HepG2 (cell line): Measurements from ENCODE around the gene LAPTM4A. TPM values are rescaled to one million over a fixed set of nuclear protein-coding genes. Genes with fewer than 3 reads are reported as not detected.

Experiments used
- EZH2 ChIP-seq: conservative IDR thresholded peaks from 2 replicates; pipeline ENCODE4 v1.6.1; 2012; ENCODE audit warnings: mild to moderate bottlenecking, low read depth, low read length, moderate library complexity
- FOXA3 ChIP-seq: IDR thresholded peaks from 2 replicates; pipeline ENCODE4 v1.6.1; 2016; ENCODE audit warnings: missing genetic modification reagents, missing compliant biosample characterization
- HNRNPUL1 ChIP-seq: fragments of 200-400 bp; formaldehyde crosslinking; IDR thresholded peaks from 2 replicates; pipeline ENCODE4 v1.6.1; 2017; ENCODE audit warnings: low read depth, mild to moderate bottlenecking, low read length, moderate library complexity
- KDM1A ChIP-seq: IDR thresholded peaks from 2 replicates; pipeline ENCODE4 v1.6.1; 2016; ENCODE audit warnings: missing compliant biosample characterization
- NFYB ChIP-seq: sonication (generic); formaldehyde crosslinking; IDR thresholded peaks from 2 replicates; pipeline ENCODE4 v1.4.0; 2020; ENCODE audit warnings: missing genetic modification reagents
- TOE1 ChIP-seq: sonication (generic); formaldehyde crosslinking; IDR thresholded peaks from 2 replicates; pipeline ENCODE4 v1.4.0; 2020; ENCODE audit warnings: mild to moderate bottlenecking, missing genetic modification reagents
- ZC3H13 ChIP-seq: sonication (generic); formaldehyde crosslinking; IDR thresholded peaks from 2 replicates; pipeline ENCODE4 v1.8.1; 2023; ENCODE audit warnings: mild to moderate bottlenecking, missing genetic modification reagents, moderate library complexity
- ZFP91 ChIP-seq: sonication (generic); formaldehyde crosslinking; IDR thresholded peaks from 2 replicates; pipeline ENCODE4 v1.9.0; 2022; ENCODE audit warnings: missing genetic modification reagents, mild to moderate bottlenecking, borderline replicate concordance
- ZMYM2 ChIP-seq: sonication (generic); formaldehyde crosslinking; IDR thresholded peaks from 2 replicates; pipeline ENCODE4 v1.8.0; 2022; ENCODE audit warnings: mild to moderate bottlenecking, missing genetic modification reagents
- ZNF101 ChIP-seq: sonication (generic); formaldehyde crosslinking; IDR thresholded peaks from 2 replicates; pipeline ENCODE4 v1.4.0; 2020; ENCODE audit warnings: mild to moderate bottlenecking, low read depth, missing genetic modification reagents, borderline replicate concordance
- ZNF263 ChIP-seq: sonication (generic); formaldehyde crosslinking; IDR thresholded peaks from 2 replicates; pipeline ENCODE4 v1.4.0; 2020; ENCODE audit warnings: missing genetic modification reagents
- ZNF354B ChIP-seq: sonication (generic); formaldehyde crosslinking; IDR thresholded peaks from 2 replicates; pipeline ENCODE4 v1.8.0; 2022; ENCODE audit warnings: mild to moderate bottlenecking, missing genetic modification reagents
- ZNF766 ChIP-seq: sonication (generic); formaldehyde crosslinking; IDR thresholded peaks from 2 replicates; pipeline ENCODE4 v1.5.0; 2020; ENCODE audit warnings: missing genetic modification reagents, borderline replicate concordance
- ZNF788 ChIP-seq: sonication (generic); formaldehyde crosslinking; IDR thresholded peaks from 2 replicates; pipeline ENCODE4 v1.5.0; 2020; ENCODE audit warnings: mild to moderate bottlenecking, missing genetic modification reagents, borderline replicate concordance
- polyA plus RNA-seq, 8 experiments: library from polyadenylated mRNA; depleted of rRNA in 3 of 8; stranded (reverse) in 7 of 8; unstranded in 1 of 8; fragments of >200 nt; fragmentation: Illumina TruSeq in 4 of 8; extraction: Trizol in 4 of 8; gene quantifications; 2 replicates each; pipeline versions ENCODE4 v1.2.1 to v1.2.3, GENCODE V29; 2011 to 2016; ENCODE audit warnings: low read depth in 4 of 8, missing spikeins in 1 of 8, mixed read lengths in 1 of 8; ENCODE audit not compliant: insufficient read depth in 1 of 8
- total RNA-seq, 5 experiments: library from RNA; depleted of rRNA; stranded (reverse); fragments of >200 nt; fragmentation: Illumina TruSeq; extraction: Trizol; gene quantifications; 2 replicates each; pipeline ENCODE4 v1.2.3, GENCODE V29; 2016; ENCODE audit warnings: low read depth in 1 of 5
- TF ChIP-seq, protein P1 (sequence below): sonication (generic); formaldehyde crosslinking; IDR thresholded peaks from one replicate; pipeline ENCODE4 v1.5.1; 2020; ENCODE audit warnings: mild to moderate bottlenecking, missing genetic modification reagents; ENCODE audit errors: not compliant biosample characterization
- TF ChIP-seq, protein P2 (sequence below): sonication (generic); formaldehyde crosslinking; conservative IDR thresholded peaks from 2 replicates; pipeline ENCODE4 v1.4.0; 2020; ENCODE audit warnings: missing genetic modification reagents

The LAPTM4A gene
- total and polyA plus RNA-seq, 2 of the 13 experiments (the other 11 are each of a cell fraction or from before 2014, with no cell fraction given), result 116 to 558 TPM

- TF ChIP-seq, protein P1, sequence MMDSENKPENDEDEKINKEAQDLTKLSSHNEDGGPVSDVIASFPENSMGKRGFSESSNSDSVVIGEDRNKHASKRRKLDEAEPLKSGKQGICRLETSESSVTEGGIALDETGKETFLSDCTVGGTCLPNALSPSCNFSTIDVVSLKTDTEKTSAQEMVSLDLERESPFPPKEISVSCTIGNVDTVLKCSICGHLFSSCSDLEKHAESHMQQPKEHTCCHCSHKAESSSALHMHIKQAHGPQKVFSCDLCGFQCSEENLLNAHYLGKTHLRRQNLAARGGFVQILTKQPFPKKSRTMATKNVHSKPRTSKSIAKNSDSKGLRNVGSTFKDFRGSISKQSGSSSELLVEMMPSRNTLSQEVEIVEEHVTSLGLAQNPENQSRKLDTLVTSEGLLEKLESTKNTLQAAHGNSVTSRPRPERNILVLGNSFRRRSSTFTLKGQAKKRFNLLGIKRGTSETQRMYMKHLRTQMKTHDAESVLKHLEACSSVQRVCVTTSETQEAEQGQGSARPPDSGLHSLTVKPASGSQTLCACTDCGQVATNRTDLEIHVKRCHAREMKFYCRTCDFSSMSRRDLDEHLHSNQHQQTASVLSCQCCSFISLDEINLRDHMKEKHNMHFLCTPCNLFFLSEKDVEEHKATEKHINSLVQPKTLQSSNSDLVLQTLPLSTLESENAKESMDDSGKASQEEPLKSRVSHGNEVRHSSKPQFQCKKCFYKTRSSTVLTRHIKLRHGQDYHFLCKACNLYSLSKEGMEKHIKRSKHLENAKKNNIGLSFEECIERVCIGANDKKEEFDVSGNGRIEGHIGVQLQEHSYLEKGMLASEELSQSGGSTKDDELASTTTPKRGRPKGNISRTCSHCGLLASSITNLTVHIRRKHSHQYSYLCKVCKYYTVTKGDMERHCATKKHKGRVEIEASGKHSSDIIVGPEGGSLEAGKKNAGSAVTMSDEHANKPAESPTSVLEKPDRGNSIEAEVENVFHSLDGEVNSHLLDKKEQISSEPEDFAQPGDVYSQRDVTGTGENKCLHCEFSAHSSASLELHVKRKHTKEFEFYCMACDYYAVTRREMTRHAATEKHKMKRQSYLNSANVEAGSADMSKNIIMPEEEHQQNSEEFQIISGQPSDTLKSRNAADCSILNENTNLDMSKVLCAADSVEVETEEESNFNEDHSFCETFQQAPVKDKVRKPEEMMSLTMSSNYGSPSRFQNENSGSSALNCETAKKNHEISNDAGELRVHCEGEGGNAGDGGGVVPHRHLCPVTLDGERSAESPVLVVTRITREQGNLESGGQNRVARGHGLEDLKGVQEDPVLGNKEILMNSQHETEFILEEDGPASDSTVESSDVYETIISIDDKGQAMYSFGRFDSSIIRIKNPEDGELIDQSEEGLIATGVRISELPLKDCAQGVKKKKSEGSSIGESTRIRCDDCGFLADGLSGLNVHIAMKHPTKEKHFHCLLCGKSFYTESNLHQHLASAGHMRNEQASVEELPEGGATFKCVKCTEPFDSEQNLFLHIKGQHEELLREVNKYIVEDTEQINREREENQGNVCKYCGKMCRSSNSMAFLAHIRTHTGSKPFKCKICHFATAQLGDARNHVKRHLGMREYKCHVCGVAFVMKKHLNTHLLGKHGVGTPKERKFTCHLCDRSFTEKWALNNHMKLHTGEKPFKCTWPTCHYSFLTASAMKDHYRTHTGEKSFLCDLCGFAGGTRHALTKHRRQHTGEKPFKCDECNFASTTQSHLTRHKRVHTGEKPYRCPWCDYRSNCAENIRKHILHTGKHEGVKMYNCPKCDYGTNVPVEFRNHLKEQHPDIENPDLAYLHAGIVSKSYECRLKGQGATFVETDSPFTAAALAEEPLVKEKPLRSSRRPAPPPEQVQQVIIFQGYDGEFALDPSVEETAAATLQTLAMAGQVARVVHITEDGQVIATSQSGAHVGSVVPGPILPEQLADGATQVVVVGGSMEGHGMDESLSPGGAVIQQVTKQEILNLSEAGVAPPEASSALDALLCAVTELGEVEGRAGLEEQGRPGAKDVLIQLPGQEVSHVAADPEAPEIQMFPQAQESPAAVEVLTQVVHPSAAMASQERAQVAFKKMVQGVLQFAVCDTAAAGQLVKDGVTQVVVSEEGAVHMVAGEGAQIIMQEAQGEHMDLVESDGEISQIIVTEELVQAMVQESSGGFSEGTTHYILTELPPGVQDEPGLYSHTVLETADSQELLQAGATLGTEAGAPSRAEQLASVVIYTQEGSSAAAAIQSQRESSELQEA (CRISPR knock-in tag), result peak; percentile 87
- peak; percentile 74; the same call in 1 of the 2 replicates for TF ChIP-seq ZC3H13 (CRISPR knock-in tag)
- TF ChIP-seq NFYB, result peak; percentile 100
- peak; percentile 94; the same call in 1 of the 2 replicates for TF ChIP-seq ZNF788 (CRISPR knock-in tag)
- TF ChIP-seq TOE1 (CRISPR knock-in tag), result no peak; the same call in 1 of the 2 replicates
- TF ChIP-seq, protein P2, sequence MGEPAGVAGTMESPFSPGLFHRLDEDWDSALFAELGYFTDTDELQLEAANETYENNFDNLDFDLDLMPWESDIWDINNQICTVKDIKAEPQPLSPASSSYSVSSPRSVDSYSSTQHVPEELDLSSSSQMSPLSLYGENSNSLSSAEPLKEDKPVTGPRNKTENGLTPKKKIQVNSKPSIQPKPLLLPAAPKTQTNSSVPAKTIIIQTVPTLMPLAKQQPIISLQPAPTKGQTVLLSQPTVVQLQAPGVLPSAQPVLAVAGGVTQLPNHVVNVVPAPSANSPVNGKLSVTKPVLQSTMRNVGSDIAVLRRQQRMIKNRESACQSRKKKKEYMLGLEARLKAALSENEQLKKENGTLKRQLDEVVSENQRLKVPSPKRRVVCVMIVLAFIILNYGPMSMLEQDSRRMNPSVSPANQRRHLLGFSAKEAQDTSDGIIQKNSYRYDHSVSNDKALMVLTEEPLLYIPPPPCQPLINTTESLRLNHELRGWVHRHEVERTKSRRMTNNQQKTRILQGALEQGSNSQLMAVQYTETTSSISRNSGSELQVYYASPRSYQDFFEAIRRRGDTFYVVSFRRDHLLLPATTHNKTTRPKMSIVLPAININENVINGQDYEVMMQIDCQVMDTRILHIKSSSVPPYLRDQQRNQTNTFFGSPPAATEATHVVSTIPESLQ (CRISPR knock-in tag), result peak; percentile 77; the same call in 1 of the 2 replicates
- TF ChIP-seq ZMYM2 (CRISPR knock-in tag), result peak; percentile 49; the same call in 1 of the 2 replicates
- no peak for TF ChIP-seq KDM1A (CRISPR knock-in tag)
- peak; percentile 59; the same call in 1 of the 2 replicates for TF ChIP-seq ZNF766 (CRISPR knock-in tag)
- TF ChIP-seq HNRNPUL1, result no peak
- TF ChIP-seq ZNF263 (CRISPR knock-in tag), result no peak; the same call in 1 of the 2 replicates
- TF ChIP-seq ZNF101 (CRISPR knock-in tag), result peak; percentile 88; the same call in 1 of the 2 replicates
- 0 out of 2 replicates have a peak, but pooled peaks have one; percentile 87 for TF ChIP-seq ZNF354B (CRISPR knock-in tag)
- TF ChIP-seq EZH2, result no peak
- peak; percentile 95 for TF ChIP-seq ZFP91
- peak; percentile 67 for TF ChIP-seq FOXA3 (CRISPR knock-in tag)
Measured at GRCh38 chr2:20051532-20052228, at the start of gene LAPTM4A (continued).
